Measurements from ENCODE around the gene CHIC2.

Gene CHIC2

GRCh38 chr4:54066088-54066415, 1.6 kb upstream of the CHIC2 start:
- TF ChIP-seq CTCF (IDR thresholded peaks at IDR 0.05; ENCODE audit: extremely low read depth, insufficient read depth, missing control alignments) = no peak
- in situ Hi-C loops (cut with MboI; ENCODE audit: low pct_unique_long_range_greater_than_20kb, low sequenced_read_pairs, unreplicated experiment) = no loop called here
- DNase-seq (ENCODE audit: low spot score) = no peak

- no peak for TF ChIP-seq CTCF (IDR thresholded peaks at IDR 0.05; ENCODE audit: extremely low read depth, insufficient read depth, missing control alignments)
- no peak for DNase-seq (ENCODE audit: low spot score)
- in situ Hi-C loops (cut with MboI; ENCODE audit: low pct_unique_long_range_greater_than_20kb, low sequenced_read_pairs, unreplicated experiment) = no loop called here
These were observed 1.1 kb upstream of the CHIC2 start for GRCh38 chr4:54065282-54066087.

- peak; percentile 48 for DNase-seq (ENCODE audit: low spot score)
- in situ Hi-C loops (cut with MboI; ENCODE audit: low pct_unique_long_range_greater_than_20kb, low sequenced_read_pairs, unreplicated experiment) = no loop called here
- no peak for TF ChIP-seq CTCF (IDR thresholded peaks at IDR 0.05; ENCODE audit: extremely low read depth, insufficient read depth, missing control alignments)
These were observed 578 bp downstream of the CHIC2 start for GRCh38 chr4:54063737-54064316.

GRCh38 chr4:54063229-54063628, 1.2 kb downstream of the CHIC2 start:
- no peak for TF ChIP-seq CTCF (IDR thresholded peaks at IDR 0.05; ENCODE audit: extremely low read depth, insufficient read depth, missing control alignments)
- in situ Hi-C loops (cut with MboI; ENCODE audit: low pct_unique_long_range_greater_than_20kb, low sequenced_read_pairs, unreplicated experiment) = no loop called here
- peak; percentile 14 for DNase-seq (ENCODE audit: low spot score)

- in situ Hi-C loops (cut with MboI; ENCODE audit: low pct_unique_long_range_greater_than_20kb, low sequenced_read_pairs, unreplicated experiment) = no loop called here
- no peak for TF ChIP-seq CTCF (IDR thresholded peaks at IDR 0.05; ENCODE audit: extremely low read depth, insufficient read depth, missing control alignments)
- no peak for DNase-seq (ENCODE audit: low spot score)
These were observed 2.0 kb downstream of the CHIC2 start for GRCh38 chr4:54062392-54062791.

GRCh38 chr4:54061873-54062272, 2.5 kb downstream of the CHIC2 start:
- no peak for TF ChIP-seq CTCF (IDR thresholded peaks at IDR 0.05; ENCODE audit: extremely low read depth, insufficient read depth, missing control alignments)
- DNase-seq (ENCODE audit: low spot score) = no peak
- in situ Hi-C loops (cut with MboI; ENCODE audit: low pct_unique_long_range_greater_than_20kb, low sequenced_read_pairs, unreplicated experiment) = no loop called here
